HepG2 (cell line): ENCODE measurements around the gene EMC9. TPM values are rescaled to one million over a fixed set of nuclear protein-coding genes. Genes with fewer than 3 reads are reported as not detected.

Experiments used
- BRCA1 ChIP-seq: sonication (generic); formaldehyde crosslinking; IDR thresholded peaks from 2 replicates; pipeline ENCODE4 v1.4.0; 2020; ENCODE audit warnings: missing genetic modification reagents
- IKZF4 ChIP-seq: sonication (generic); formaldehyde crosslinking; IDR thresholded peaks from 2 replicates; pipeline ENCODE4 v1.5.1; 2020; ENCODE audit warnings: borderline replicate concordance, mild to moderate bottlenecking, low read depth, missing genetic modification reagents; ENCODE audit errors: not compliant biosample characterization
- KDM4B ChIP-seq: sonication (generic); formaldehyde crosslinking; IDR thresholded peaks from 2 replicates; pipeline ENCODE4 v1.4.0; 2020; ENCODE audit warnings: missing genetic modification reagents
- PHF8 ChIP-seq: sonication (generic); formaldehyde crosslinking; IDR thresholded peaks from 2 replicates; pipeline ENCODE4 v1.5.0; 2020; ENCODE audit warnings: missing genetic modification reagents
- RAD51 ChIP-seq: fragments of 450-650 bp; IDR thresholded peaks from 2 replicates; pipeline ENCODE4 v1.6.1; 2016; ENCODE audit warnings: borderline replicate concordance
- THYN1 ChIP-seq: sonication (generic); formaldehyde crosslinking; IDR thresholded peaks from 2 replicates; pipeline ENCODE4 v1.8.1; 2023; ENCODE audit warnings: low read depth, mild to moderate bottlenecking, moderate library complexity, missing genetic modification reagents, borderline replicate concordance
- ZFYVE20 ChIP-seq: sonication (generic); formaldehyde crosslinking; IDR thresholded peaks from 2 replicates; pipeline ENCODE4 v1.8.0; 2023; ENCODE audit warnings: low read depth, mild to moderate bottlenecking, moderate library complexity, missing genetic modification reagents, borderline replicate concordance
- ZNF234 ChIP-seq: sonication (generic); formaldehyde crosslinking; conservative IDR thresholded peaks from 2 replicates; pipeline ENCODE4 v1.5.1; 2020; ENCODE audit warnings: mild to moderate bottlenecking, missing genetic modification reagents
- ZNF629 ChIP-seq: sonication (generic); formaldehyde crosslinking; conservative IDR thresholded peaks from 2 replicates; pipeline ENCODE4 v1.5.0; 2020; ENCODE audit warnings: missing genetic modification reagents
- ZNF746 ChIP-seq: sonication (generic); formaldehyde crosslinking; IDR thresholded peaks from 2 replicates; pipeline ENCODE4 v1.8.0; 2022; ENCODE audit warnings: mild to moderate bottlenecking, missing genetic modification reagents
- ZNF766 ChIP-seq: sonication (generic); formaldehyde crosslinking; IDR thresholded peaks from 2 replicates; pipeline ENCODE4 v1.5.0; 2020; ENCODE audit warnings: missing genetic modification reagents, borderline replicate concordance
- ZNF891 ChIP-seq: sonication (generic); formaldehyde crosslinking; IDR thresholded peaks from 2 replicates; pipeline ENCODE4 v1.5.0; 2020; ENCODE audit warnings: mild to moderate bottlenecking, missing genetic modification reagents
- polyA plus RNA-seq, 8 experiments: library from polyadenylated mRNA; depleted of rRNA in 3 of 8; stranded (reverse) in 7 of 8; unstranded in 1 of 8; fragments of >200 nt; fragmentation: Illumina TruSeq in 4 of 8; extraction: Trizol in 4 of 8; gene quantifications; 2 replicates each; pipeline versions ENCODE4 v1.2.1 to v1.2.3, GENCODE V29; 2011 to 2016; ENCODE audit warnings: low read depth in 4 of 8, missing spikeins in 1 of 8, mixed read lengths in 1 of 8; ENCODE audit not compliant: insufficient read depth in 1 of 8
- total RNA-seq, 5 experiments: library from RNA; depleted of rRNA; stranded (reverse); fragments of >200 nt; fragmentation: Illumina TruSeq; extraction: Trizol; gene quantifications; 2 replicates each; pipeline ENCODE4 v1.2.3, GENCODE V29; 2016; ENCODE audit warnings: low read depth in 1 of 5
- TF ChIP-seq, protein P1 (sequence below): sonication (generic); formaldehyde crosslinking; IDR thresholded peaks from 2 replicates; pipeline ENCODE4 v1.5.1; 2020; ENCODE audit warnings: mild to moderate bottlenecking, missing genetic modification reagents, moderate library complexity
- TF ChIP-seq, protein P2 (sequence below): sonication (generic); formaldehyde crosslinking; IDR thresholded peaks from 2 replicates; pipeline ENCODE4 v1.4.0; 2020; ENCODE audit warnings: mild to moderate bottlenecking, missing genetic modification reagents
- TF ChIP-seq, protein P3 (sequence below): IDR thresholded peaks from 2 replicates; pipeline ENCODE4 v1.6.1; 2016; ENCODE audit warnings: missing compliant biosample characterization, missing genetic modification reagents, borderline replicate concordance
- TF ChIP-seq, protein P4 (sequence below): sonication (generic); formaldehyde crosslinking; IDR thresholded peaks from 2 replicates; pipeline ENCODE4 v1.5.0; 2020; ENCODE audit warnings: missing genetic modification reagents
- TF ChIP-seq, protein P5 (sequence below): sonication (generic); formaldehyde crosslinking; IDR thresholded peaks from 2 replicates; pipeline ENCODE4 v1.4.0; 2020; ENCODE audit warnings: mild to moderate bottlenecking, low read depth, missing genetic modification reagents
- TF ChIP-seq, protein P6 (sequence below): sonication (generic); formaldehyde crosslinking; IDR thresholded peaks from 2 replicates; pipeline ENCODE4 v1.9.0; 2021; ENCODE audit warnings: missing genetic modification reagents, borderline replicate concordance
- TF ChIP-seq, protein P7 (sequence below): sonication (generic); formaldehyde crosslinking; conservative IDR thresholded peaks from 2 replicates; pipeline ENCODE4 v1.8.1; 2023; ENCODE audit warnings: missing genetic modification reagents
- TF ChIP-seq, protein P8 (sequence below): IDR thresholded peaks from 2 replicates; pipeline ENCODE4 v1.6.1; 2016; ENCODE audit warnings: missing genetic modification reagents, missing compliant biosample characterization

EMC9 gene
- total and polyA plus RNA-seq, 2 of the 13 experiments (the other 11 are each of a cell fraction or from before 2014, with no cell fraction given), result 60.5 to 78.7 TPM

DNA sequence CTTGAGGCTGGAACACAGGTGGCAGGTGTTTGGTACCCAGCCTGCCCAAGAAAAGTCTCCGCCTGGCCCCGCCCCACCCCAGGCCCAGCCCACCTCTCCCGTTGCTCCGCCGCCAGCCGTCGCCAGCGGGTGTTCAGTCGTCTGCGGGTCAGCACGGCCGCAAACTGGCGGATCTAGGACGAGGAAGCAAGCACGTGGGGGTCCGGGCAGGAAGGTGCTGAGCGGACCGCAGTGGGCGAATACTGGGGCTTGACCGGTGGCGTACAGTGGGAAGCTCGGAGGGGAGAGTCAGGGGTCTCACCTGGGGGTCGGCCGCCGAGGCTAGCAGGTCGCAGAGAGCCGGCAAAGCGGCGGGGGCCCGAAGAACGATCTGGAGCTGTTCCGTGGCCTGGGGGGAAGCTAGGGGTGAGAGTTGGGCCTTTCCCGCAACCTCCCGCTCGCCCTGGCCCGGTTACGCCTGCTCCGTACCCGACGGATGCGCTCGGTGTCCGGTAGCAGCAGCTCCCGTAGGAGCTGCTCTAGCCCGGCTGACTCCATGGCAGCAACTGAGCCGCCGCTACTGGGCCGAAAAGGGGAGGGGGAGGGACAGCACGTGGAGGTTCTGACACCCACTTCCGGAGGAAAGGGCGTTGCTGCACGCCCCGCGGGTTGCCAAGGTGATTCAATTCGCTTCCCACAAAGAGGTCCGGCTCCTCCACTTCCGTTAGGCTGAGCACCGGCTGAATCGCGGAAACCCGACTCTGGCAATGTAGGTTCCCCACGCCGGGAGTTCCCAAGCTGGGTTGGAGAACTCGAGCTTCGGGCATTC, 47.1 kb upstream of the EMC9 start, which contains the start of gene IPO4 (continued):
- TF ChIP-seq, protein P1, sequence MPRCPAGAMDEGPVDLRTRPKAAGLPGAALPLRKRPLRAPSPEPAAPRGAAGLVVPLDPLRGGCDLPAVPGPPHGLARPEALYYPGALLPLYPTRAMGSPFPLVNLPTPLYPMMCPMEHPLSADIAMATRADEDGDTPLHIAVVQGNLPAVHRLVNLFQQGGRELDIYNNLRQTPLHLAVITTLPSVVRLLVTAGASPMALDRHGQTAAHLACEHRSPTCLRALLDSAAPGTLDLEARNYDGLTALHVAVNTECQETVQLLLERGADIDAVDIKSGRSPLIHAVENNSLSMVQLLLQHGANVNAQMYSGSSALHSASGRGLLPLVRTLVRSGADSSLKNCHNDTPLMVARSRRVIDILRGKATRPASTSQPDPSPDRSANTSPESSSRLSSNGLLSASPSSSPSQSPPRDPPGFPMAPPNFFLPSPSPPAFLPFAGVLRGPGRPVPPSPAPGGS, result peak; percentile 99
- TF ChIP-seq KDM4B (CRISPR knock-in tag), result peak; percentile 99
- TF ChIP-seq PHF8 (CRISPR knock-in tag), result peak; percentile 95
- peak; percentile 96 for TF ChIP-seq BRCA1
- TF ChIP-seq, protein P2, sequence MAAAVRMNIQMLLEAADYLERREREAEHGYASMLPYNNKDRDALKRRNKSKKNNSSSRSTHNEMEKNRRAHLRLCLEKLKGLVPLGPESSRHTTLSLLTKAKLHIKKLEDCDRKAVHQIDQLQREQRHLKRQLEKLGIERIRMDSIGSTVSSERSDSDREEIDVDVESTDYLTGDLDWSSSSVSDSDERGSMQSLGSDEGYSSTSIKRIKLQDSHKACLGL (CRISPR knock-in tag), result peak; percentile 100
- peak; percentile 97 for TF ChIP-seq ZNF766
- TF ChIP-seq, protein P3, sequence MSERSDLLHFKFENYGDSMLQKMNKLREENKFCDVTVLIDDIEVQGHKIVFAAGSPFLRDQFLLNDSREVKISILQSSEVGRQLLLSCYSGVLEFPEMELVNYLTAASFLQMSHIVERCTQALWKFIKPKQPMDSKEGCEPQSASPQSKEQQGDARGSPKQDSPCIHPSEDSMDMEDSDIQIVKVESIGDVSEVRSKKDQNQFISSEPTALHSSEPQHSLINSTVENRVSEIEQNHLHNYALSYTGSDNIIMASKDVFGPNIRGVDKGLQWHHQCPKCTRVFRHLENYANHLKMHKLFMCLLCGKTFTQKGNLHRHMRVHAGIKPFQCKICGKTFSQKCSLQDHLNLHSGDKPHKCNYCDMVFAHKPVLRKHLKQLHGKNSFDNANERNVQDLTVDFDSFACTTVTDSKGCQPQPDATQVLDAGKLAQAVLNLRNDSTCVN (CRISPR knock-in tag), result peak; percentile 84; the same call in 1 of the 2 replicates
- peak; percentile 98 for TF ChIP-seq ZNF234 (CRISPR knock-in tag)
- TF ChIP-seq, protein P4, sequence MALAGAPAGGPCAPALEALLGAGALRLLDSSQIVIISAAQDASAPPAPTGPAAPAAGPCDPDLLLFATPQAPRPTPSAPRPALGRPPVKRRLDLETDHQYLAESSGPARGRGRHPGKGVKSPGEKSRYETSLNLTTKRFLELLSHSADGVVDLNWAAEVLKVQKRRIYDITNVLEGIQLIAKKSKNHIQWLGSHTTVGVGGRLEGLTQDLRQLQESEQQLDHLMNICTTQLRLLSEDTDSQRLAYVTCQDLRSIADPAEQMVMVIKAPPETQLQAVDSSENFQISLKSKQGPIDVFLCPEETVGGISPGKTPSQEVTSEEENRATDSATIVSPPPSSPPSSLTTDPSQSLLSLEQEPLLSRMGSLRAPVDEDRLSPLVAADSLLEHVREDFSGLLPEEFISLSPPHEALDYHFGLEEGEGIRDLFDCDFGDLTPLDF, result peak; percentile 90
- peak; percentile 96 for TF ChIP-seq ZFYVE20 (CRISPR knock-in tag)
- peak; percentile 58 for TF ChIP-seq ZNF629 (CRISPR knock-in tag)
- TF ChIP-seq, protein P5, sequence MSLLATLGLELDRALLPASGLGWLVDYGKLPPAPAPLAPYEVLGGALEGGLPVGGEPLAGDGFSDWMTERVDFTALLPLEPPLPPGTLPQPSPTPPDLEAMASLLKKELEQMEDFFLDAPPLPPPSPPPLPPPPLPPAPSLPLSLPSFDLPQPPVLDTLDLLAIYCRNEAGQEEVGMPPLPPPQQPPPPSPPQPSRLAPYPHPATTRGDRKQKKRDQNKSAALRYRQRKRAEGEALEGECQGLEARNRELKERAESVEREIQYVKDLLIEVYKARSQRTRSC, result no peak; the same call in 1 of the 2 replicates
- TF ChIP-seq, protein P6, sequence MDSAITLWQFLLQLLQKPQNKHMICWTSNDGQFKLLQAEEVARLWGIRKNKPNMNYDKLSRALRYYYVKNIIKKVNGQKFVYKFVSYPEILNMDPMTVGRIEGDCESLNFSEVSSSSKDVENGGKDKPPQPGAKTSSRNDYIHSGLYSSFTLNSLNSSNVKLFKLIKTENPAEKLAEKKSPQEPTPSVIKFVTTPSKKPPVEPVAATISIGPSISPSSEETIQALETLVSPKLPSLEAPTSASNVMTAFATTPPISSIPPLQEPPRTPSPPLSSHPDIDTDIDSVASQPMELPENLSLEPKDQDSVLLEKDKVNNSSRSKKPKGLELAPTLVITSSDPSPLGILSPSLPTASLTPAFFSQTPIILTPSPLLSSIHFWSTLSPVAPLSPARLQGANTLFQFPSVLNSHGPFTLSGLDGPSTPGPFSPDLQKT (CRISPR knock-in tag), result peak; percentile 94
- peak; percentile 96 for TF ChIP-seq IKZF4
- TF ChIP-seq, protein P7, sequence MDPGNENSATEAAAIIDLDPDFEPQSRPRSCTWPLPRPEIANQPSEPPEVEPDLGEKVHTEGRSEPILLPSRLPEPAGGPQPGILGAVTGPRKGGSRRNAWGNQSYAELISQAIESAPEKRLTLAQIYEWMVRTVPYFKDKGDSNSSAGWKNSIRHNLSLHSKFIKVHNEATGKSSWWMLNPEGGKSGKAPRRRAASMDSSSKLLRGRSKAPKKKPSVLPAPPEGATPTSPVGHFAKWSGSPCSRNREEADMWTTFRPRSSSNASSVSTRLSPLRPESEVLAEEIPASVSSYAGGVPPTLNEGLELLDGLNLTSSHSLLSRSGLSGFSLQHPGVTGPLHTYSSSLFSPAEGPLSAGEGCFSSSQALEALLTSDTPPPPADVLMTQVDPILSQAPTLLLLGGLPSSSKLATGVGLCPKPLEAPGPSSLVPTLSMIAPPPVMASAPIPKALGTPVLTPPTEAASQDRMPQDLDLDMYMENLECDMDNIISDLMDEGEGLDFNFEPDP (CRISPR knock-in tag), result no peak
- TF ChIP-seq THYN1 (CRISPR knock-in tag), result peak; percentile 99
- TF ChIP-seq, protein P8, sequence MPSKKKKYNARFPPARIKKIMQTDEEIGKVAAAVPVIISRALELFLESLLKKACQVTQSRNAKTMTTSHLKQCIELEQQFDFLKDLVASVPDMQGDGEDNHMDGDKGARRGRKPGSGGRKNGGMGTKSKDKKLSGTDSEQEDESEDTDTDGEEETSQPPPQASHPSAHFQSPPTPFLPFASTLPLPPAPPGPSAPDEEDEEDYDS (CRISPR knock-in tag), result peak; percentile 75
- no peak for TF ChIP-seq ZNF746 (CRISPR knock-in tag)
- no peak; the same call in 1 of the 2 replicates for TF ChIP-seq RAD51
- TF ChIP-seq ZNF891 (CRISPR knock-in tag), result peak; percentile 99
